ENCODE data around the gene KHSRP.

The KHSRP gene

DNA sequence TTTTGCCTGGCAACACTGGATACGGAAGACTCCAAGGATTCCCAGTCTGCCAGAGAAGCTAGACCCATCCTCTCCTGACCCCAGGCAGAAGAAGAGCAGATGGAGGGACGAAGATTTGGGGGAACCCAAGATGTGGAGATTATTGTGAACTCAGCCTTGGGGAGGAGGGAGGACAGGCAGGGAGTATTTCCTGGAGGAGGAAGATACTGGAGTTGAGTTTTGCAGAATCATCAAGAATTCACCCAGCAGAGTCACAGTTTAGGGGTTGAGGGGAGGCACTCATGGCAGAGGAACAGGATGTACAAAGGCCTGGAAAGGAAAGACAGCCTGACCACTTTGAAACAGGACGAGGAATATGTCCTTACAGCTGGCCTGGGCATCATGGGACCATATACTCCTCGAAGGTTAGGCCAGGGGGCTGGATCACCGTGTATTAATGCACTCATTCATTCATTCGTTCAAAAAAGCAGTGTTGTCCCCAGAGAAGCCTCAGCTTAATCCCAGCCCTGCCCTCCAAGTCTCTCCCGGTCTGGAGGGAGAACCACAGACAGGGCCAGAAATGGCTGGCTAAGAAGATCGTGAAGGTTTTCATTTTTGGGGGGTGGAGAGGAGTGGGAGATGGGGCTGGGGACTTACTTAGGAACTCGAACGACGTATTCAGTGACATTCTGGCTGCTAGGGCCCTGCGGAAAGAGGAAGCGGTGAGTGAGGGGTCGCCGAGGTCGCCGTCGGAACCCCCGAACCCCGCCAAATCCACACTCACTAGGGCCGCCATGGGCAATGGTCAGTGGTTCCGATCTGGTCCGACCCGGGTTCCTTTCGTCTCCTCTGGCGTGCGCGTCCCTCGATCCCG lies 32.2 kb downstream of the KHSRP start:
- no peak for DNase-seq (ENCODE audit: low read depth)

DNA sequence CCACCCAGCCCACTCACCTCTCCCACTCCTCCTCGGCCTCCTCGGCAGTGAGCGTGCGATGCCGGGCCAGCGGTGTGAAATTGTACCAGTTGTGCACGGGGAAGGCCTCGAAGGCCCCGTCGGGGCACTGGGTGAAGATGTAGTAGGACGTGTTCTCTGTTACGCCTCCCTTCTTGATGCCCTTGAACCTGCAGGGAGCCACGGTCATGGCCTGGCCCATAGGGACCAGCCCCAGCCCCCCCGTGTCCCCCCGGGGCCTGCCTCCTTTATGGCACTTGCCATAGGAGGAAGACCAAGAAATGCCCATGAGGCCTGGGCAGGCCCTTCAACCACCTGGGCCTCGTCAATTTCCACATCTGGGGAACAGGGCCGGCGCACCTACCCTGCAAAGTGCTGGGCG lies 37.2 kb downstream of the KHSRP start:
- no peak for DNase-seq (ENCODE audit: low read depth)

DNA sequence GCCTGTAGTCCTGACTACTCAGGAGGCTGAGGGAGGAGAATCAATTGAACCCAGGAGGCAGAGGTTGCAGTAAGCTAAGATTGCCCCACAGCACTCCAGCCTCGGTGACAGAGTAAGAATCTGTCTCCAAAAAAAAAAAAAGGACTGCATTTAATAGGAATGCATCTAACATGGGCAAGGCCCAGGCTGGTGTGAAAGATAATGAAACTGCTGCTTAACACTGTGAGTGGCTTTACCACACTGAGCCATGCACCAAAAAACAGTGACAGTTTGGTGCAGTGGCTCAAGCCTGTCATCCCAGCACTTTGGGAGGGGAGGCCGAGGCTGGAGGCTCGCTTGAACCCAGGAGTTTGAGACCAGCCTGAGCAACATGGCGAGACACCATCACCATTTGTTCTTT lies 40.2 kb downstream of the KHSRP start:
- DNase-seq (ENCODE audit: low read depth), result no peak

DNA sequence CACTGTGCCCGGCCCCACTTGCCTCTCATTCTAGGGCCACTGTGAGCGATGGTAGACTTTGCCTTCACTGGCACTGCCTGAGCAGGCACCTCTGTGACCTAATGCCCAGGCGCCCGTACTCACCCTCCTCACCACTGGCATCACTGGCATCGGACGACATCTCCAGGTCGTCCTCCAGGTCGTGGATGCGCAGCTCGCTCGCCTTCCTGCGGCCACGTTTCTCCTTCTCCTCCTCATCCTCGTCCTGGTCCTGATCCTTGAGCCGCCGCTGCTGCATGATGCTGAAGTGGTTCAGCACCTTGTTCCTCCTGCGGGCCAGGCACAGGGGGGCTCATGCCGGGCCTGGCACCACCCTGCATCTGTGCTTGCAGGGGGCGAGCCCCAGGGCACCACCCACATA lies 41.4 kb downstream of the KHSRP start:
- DNase-seq (ENCODE audit: low read depth), result no peak

DNA sequence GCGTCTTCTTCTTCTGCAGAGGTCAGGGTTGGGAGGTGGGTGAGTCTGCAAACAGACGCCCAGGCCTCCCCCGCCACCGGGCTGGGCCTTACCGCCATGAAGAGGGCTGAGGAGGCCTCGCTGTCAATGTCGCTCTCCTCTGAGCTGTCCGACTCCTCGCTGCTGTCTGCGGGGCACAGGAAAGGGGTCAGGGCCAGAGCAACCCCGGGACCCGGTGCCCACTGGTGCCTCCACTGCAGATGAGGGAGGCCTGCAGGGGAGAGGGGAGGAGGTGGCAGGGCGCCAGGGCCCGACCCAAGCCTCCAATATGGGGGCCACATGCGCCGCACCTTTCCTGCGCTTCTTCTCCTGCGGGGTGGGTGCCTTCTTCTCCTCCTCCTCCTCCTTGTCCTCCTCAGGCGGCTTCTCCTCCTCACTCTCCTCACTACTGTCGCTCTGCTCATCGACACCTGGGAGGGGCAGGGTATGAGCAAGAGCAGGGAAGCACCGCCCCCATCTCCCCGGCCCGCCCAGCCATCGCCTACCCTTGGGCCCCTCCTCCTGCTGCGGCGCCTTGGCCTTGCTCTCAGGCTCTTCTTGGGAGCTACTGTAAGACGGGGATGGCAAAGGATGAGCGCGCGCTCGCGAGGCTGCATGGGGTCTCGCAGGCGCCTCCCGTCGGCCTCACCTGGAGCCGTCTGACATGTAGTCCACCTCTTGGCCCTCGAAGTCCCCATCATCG lies 43.4 kb downstream of the KHSRP start:
- DNase-seq (ENCODE audit: low read depth), result no peak

DNA sequence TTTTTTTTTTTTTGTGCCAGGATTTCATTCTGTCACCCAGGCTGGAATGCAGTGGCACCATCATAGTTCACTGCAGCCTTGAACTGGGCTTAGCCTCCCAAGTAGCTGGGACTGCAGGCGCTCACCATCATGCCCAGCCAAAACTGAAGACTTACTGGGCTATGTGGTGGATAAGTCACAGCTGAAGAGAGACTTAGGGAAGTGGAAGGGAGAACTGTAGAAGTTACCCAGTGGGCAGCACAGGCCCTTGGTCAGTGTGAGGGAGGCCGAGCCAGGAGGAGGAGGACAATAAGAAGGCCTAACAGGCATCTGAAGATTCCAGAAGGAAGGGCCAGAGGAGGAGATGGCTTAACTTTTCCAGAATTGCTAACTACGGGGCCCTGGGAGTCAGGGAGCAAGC lies 44.9 kb downstream of the KHSRP start:
- no peak for DNase-seq (ENCODE audit: low read depth)

DNA sequence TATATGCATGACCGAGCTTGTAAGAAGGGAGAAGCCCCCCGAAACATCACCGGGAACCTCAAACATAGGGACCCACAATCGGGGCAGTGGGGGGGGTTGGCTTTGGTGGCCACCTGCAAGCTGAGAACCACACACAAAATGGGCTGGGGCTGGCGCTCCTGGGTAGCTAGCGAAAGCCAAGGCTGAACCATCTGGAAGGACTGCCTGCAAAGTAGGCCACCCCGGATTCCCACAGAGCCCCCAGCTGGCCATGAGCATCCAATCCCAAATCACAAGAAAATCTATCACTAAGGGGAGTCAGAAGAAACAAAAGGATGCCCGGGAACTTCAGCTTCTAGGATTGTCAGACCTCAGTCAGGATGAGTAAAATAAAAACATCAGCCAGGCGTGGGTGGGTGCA lies 46.1 kb downstream of the KHSRP start:
- no peak for DNase-seq (ENCODE audit: low read depth)

DNA sequence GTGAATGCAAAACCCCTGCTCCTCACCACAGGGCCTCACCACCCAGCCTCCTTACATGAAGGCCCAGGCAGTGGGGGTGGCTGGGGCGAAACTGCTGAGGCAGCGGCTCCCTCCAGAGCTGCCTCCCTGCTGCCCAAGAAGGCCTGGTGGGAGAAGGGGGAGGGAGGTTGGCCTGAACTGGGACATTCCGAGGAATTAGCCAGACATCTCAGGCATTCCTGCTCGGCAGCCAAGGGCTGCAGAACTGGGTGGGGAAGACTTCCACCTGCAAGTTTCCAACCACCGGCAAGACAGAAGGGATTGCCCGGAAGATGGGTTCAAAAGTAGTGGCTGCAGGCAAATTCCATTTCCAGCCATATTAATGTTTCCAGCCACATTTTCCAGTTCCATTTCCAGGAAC lies 46.6 kb downstream of the KHSRP start:
- DNase-seq (ENCODE audit: low read depth), result no peak

DNA sequence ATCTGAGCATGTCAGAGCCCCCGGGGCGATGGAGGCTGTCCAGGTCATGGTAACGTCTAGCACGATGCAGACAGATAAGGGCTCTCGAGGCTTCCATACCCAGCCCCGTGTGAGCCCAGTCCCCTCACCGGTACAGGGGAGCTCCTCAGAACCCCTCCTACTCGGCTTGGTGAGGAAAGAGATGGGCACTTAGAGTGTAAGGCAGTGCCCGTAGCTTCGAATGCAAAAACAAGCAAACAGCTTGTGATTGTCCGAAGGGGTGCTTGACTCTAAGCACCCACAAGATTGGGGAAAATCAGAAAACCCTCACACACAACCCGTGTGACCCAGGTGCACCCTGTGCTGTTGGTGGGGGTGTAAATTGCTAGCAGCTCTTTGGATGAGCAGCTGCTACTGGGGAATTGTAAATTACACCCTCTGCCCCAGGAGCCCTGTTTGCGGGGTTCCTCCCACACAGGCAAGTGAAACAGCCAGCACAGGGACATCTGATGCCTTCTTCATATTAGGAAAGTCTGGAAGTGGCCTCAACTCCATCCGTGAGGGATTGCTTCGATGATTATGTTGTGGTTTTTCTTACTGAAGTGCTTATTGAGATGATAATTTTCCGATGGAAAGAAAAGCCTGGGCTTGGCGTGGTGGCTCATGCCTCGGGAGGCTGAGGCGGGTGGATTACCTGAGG lies 48.0 kb downstream of the KHSRP start:
- DNase-seq (ENCODE audit: low read depth), result no peak

DNA sequence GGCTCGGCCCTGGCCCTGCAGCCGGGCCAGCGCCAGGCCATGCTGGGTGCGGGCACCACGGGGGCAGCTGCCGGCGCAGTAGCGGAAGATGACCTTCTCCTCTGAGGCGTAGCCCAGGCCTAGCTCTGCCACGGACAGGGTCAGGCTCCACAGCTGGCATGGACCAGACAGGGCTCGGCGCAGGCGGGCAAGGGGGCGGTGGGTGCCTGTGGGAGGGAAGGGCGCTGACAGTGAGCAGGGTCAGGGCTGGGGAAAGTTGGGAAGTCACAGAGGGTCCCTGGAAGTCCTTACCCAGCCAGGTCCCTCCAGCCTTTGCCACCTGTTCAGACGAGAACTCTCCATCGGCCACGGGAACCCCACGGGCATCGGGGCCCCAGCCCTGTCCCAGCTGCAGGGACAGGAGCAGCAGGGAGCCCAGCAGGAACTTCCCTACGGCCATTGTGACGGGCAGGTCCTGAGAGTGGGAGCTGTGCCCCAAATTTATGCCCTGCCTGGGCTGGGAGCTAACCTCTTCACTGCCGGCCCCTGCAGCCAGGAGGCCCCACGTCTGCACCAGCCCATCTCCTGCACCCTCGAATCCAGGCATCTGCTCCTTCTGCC lies 49.1 kb downstream of the KHSRP start, which contains the start of gene PSPN:
PSPN (minus strand) TSS at position 523 of the 600 bp plus-strand sequence; CDS start at position 439, 84 bp downstream.
- no peak for DNase-seq (ENCODE audit: low read depth)

DNA sequence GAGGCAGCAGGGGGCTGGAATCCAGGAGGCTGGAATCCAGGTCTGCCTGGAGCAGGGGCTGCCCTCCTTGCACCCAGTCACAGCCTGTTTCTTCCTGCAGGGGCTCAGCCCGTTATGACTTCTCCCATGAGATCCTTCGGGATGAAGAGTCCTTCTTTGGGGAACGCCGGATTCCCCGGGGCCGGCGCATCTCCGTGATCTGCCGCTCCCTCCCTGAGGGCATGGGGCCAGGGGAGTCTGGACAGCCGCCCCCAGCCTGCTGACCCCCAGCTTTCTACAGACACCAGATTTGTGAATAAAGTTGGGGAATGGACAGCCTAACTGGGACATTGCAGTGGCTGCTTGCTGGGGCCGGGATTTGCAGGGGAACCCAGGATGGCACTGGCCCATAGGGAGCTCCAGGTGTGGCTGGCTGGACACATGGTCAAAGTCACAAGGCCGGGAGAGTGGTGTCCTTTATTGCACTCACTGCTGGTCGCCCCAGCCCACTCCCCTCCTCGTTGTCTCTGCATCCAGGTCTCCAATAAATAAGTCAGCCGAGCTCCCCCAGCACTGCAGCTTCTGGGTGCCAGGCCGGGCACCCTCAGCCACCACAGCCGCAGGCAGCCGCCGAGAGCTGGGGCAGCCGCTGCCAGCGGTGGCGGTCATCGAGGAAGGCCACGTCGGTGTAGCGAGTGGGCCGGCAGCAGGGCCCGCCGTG lies 49.8 kb downstream of the KHSRP start:
- no peak for DNase-seq (ENCODE audit: low read depth)

DNA sequence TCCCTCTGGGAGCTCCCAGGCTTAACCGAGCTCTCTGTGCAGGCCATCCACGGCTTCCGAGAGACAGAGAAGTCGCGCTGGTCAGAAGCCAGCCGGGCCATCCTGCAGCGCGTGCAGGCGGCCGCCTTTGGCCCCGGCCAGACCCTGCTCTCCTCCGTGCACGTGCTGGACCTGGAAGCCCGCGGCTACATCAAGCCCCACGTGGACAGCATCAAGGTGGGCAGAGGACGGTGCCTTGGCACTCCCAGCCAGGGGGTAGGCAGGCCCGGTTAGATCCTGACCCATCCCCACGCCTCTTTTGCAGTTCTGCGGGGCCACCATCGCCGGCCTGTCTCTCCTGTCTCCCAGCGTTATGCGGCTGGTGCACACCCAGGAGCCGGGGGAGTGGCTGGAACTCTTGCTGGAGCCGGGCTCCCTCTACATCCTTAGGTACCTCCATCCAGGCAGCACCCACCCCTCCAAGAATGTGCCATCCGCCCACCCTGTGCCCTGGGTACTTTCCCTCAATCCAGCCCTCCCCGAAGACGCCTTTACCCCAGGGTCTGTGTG lies 50.4 kb downstream of the KHSRP start:
- no peak for DNase-seq (ENCODE audit: low read depth)

DNA sequence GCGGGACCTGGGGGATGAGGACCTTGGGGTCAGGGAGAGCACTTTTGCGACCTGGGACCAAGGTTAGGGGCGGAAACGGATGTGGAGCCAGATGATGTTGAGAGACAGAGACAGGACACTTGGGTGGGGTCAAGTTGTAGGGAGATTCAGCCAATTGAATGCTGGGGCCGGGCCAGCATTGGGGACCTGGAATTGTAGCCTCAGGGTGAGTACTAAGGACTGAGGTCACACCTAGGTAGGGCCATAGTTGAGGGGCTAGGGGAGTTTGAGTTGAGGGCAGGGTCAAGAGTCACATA lies 50.9 kb downstream of the KHSRP start:
- DNase-seq (ENCODE audit: low read depth), result no peak

DNA sequence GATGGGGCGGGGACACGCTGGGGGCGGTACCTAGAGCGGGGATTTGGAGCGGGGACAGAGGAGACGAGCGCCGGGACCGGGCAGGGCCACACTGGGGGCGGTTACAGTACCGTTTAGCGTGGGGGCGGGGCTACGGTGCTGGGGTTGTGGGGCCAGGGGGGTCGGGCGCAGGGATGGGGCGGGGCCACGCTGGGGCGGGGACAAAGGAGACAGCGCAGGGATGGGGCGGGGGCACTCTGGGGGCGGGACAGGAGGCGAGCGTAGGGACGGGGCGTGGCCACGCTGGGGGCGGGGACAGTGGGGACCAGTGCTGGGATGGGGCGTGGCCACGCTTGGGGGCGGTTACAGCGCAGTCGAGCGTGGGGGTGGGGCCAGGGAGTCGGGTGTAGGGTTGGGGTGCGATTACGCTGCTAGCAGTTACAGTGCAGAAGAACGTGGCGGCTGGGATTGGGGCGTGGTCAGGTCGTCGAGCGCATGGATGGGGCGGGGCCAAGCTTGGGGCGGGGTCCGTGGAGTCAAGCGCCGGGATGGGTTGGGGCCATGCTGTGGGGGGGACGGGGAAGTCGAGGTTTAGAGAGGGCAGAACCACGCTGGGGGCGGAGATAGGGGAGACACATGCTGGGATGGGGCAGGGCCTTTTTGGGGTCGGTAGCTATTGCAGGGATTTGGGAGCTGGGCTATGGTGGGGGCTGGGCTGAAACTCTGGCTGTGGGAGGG lies 51.4 kb downstream of the KHSRP start:
- peak; percentile 98 for DNase-seq (ENCODE audit: low read depth)

DNA sequence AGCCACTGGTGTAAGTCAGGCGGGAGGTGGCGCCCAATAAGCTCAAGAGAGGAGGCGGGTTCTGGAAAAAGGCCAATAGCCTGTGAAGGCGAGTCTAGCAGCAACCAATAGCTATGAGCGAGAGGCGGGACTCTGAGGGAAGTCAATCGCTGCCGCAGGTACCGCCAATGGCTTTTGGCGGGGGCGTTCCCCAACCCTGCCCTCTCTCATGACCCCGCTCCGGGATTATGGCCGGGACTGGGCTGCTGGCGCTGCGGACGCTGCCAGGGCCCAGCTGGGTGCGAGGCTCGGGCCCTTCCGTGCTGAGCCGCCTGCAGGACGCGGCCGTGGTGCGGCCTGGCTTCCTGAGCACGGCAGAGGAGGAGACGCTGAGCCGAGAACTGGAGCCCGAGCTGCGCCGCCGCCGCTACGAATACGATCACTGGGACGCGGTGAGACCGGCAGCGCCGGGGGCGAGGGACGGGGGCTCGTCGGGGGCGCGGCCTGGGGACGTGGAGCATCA lies 52.0 kb downstream of the KHSRP start, which contains the start of gene ALKBH7:
ALKBH7 (plus strand) TSS at position 201 of the 502 bp plus-strand sequence; CDS start at position 228, 27 bp downstream.
- peak; percentile 91 for DNase-seq (ENCODE audit: low read depth)

DNA sequence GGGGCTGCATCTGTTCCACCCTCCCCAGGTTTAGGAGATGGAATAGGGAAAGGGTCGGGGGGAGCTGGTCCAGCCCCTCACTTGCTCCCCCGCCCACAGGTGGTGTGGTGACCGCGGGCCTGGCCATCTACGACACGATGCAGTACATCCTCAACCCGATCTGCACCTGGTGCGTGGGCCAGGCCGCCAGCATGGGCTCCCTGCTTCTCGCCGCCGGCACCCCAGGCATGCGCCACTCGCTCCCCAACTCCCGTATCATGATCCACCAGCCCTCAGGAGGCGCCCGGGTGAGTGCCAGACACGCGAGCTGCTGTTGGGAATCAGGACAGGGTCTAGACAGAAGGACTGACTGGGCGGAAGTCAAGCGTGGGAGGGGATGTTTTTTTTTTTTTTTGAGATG lies 60.3 kb downstream of the KHSRP start:
- DNase-seq (ENCODE audit: low read depth), result no peak

Data from stimulated activated CD8-positive, alpha-beta memory T cell treated with anti-CD3 and anti-CD28 coated beads, Interleukin-4, amount 100 ng/mL, for 24 hours (primary cell).